ENCODE results near the gene UTP3. TPM values are rescaled to one million over a fixed set of nuclear protein-coding genes. Genes with fewer than 3 reads are reported as not detected.
"Not testable (repeated sequence)": the region's sequence is repeated elsewhere in the genome, so short reads cannot be mapped to it uniquely, and the experiment has no call there.

The UTP3 gene
- total and polyA plus RNA-seq, 7 experiments from 2014 or later = 11.3 to 44.9 (median 23.2) TPM

DNA sequence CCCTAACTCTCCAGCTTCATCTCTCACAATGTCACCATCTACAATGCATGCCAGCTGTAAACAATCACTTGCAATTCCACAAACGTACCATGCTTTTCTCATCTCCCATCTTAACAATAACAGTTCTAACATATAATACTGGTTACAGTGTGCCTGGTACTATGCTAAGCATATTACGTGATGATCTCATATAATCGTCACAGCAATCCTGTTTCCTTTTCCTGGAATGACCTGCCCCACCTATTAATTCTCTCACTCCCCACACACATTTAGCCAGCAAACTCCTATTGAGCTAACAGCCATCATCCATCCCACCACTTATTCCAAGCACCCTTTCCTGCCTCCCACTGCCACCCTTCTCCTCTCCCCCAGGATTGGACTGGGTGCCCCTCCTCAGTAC lies 29.9 kb upstream of the UTP3 start:
- DNase-seq = no peak
- Histone ChIP-seq H3K4me1 (ENCODE audit: control insufficient read depth in 2 of 2, insufficient read depth in 2 of 2, low read length in 2 of 2) (no peaks in the 10 kb centered on the region), H3K27me3 (ENCODE audit: control insufficient read depth in 2 of 2, insufficient read depth in 2 of 2, low read length in 2 of 2) (no peaks in the 10 kb centered on the region), H3K36me3 (ENCODE audit: control insufficient read depth in 2 of 3, insufficient read depth in 3 of 3, low read length in 3 of 3) (no peaks in the 10 kb centered on the region), H3K4me3 (ENCODE audit: low read length) (no peak overlapping the region), H3K9me3 (ENCODE audit: control insufficient read depth in 2 of 3, low read length in 3 of 3) (no peaks in the 10 kb centered on the region), H3K27ac (ENCODE audit: low read depth, low read length) (no peak overlapping the region)
- Mint-ChIP-seq H3K9me3 (no peaks in the 10 kb centered on the region), H3K27me3 (peaks cover 0 to 31% (median 6%) of the 10 kb centered on the region in 5 donors), H3K4me1 (peaks cover 0 to 9% (median 5%) of the 10 kb centered on the region in 7 donors), H3K4me3 (no peak overlapping the region), H3K27ac (no peak overlapping the region), H3K36me3 (no peaks in the 10 kb centered on the region)
- intact Hi-C loops (cut with micrococcal nuclease) = no loop called here
- ChIA-PET CTCF (interaction anchor here (0.6 kb wide), 1 partner anchor 10 kb away, joined by 3 read pairs; no protein-coding TSS in a partner anchor), POLR2A (no interaction called here)
- ATAC-seq = no peak

DNA sequence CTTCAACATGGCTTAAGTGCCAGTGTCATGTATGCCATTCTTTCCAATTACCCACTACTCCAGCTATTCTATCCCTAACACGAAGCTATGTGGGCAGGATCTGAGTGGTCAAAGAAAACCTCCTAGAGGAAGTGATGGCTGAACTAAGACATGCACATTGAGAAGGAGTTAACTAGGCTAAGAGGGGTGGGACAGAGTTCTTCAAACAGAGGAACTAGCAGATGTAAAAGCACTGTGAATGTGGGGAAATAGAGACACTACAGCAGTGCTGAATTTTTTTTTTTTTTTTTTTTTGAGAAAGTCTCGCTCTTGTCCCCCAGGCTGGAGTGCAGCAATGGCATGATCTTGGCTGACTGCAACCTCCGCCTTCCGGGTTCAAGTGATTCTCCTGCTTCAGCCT lies 28.2 kb upstream of the UTP3 start:
- Histone ChIP-seq H3K9me3 (ENCODE audit: control insufficient read depth in 2 of 3, low read length in 3 of 3) (no peaks in the 10 kb centered on the region), H3K27me3 (ENCODE audit: control insufficient read depth in 2 of 2, insufficient read depth in 2 of 2, low read length in 2 of 2) (no peaks in the 10 kb centered on the region), H3K36me3 (ENCODE audit: control insufficient read depth in 2 of 3, insufficient read depth in 3 of 3, low read length in 3 of 3) (no peaks in the 10 kb centered on the region), H3K4me3 (ENCODE audit: low read length) (no peak overlapping the region), H3K4me1 (ENCODE audit: control insufficient read depth in 2 of 2, insufficient read depth in 2 of 2, low read length in 2 of 2) (no peaks in the 10 kb centered on the region), H3K27ac (ENCODE audit: low read depth, low read length) (no peak overlapping the region)
- Mint-ChIP-seq H3K4me1 (peaks cover 0 to 9% (median 5%) of the 10 kb centered on the region in 7 donors), H3K36me3 (no peaks in the 10 kb centered on the region), H3K4me3 (no peak overlapping the region), H3K27ac (no peak overlapping the region), H3K9me3 (no peaks in the 10 kb centered on the region), H3K27me3 (peaks cover 0 to 20% (median 6%) of the 10 kb centered on the region in 5 donors)
- intact Hi-C loops (cut with micrococcal nuclease) = no loop called here
- DNase-seq = no peak
- no peak for ATAC-seq
- ChIA-PET POLR2A (no interaction called here), CTCF (no interaction called here)

DNA sequence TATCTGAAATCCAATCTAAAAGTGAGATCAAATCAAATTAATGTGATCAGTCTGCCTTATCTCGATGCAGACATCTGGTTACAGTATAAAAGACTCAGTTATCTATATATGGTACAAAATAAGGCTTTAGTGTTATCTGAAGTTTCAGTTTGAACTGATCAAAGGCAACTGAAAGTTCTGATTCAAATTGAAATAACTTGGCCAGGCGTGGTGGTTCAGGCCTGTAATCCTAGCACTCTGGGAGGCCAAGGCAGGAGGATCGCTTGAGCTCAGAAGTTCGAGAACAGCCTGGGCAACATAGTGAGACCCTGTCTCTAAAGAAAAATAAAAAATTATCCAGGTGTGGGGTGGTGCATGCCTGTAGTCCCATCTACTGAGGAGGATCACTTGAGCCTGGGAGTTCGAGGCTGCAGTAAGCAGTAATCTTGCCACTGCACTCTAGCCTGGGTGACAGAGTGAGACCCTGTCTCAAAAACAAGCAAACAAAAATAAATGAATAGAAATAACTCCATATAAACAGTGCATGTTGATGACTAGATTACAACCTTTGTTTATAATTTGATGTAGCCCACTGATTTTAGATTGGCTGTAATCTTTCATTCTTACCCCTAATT lies 26.9 kb upstream of the UTP3 start:
- H3K27me3 ChIP-seq (ENCODE audit: control insufficient read depth in 2 of 2, insufficient read depth in 2 of 2, low read length in 2 of 2); H3K4me3 Mint-ChIP-seq; DNase-seq; H3K4me1 Mint-ChIP-seq; H3K9me3 ChIP-seq (ENCODE audit: control insufficient read depth in 2 of 3, low read length in 3 of 3); intact Hi-C loops (cut with micrococcal nuclease); H3K36me3 Mint-ChIP-seq; H3K36me3 ChIP-seq (ENCODE audit: control insufficient read depth in 2 of 3, insufficient read depth in 3 of 3, low read length in 3 of 3); H3K9me3 Mint-ChIP-seq; H3K27ac ChIP-seq (ENCODE audit: low read depth, low read length); H3K4me3 ChIP-seq (ENCODE audit: low read length); POLR2A ChIA-PET; H3K4me1 ChIP-seq (ENCODE audit: control insufficient read depth in 2 of 2, insufficient read depth in 2 of 2, low read length in 2 of 2); ATAC-seq: not testable (repeated sequence)
- CTCF ChIA-PET = interaction anchor here (1.4 kb wide), 1 partner anchor 9 kb away, joined by 3 read pairs; no protein-coding TSS in a partner anchor
- Mint-ChIP-seq H3K27me3 (peaks cover 0 to 22% (median 6%) of the 10 kb centered on the region in 5 donors), H3K27ac (peak overlapping the region in 1 of 9 donors; percentile 36)

DNA sequence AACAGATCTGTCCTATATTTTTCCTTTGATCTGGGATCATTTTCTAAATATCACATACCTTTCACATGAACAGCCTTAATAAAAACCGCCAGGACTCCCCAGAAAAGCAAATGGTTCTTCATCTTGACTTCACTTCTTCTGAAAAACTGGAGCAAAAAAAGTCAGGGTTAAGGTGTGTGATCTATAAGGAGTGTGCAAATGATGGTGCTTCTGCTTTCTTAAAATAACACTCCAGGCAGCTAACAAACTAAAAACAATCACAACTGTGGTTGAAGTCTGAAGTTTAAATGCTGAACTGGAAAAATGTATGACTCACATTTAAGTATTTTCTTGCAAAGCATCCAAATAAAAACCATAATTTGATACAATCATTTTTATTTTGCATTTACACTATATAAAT lies 22.0 kb upstream of the UTP3 start, which contains the start of gene JCHAIN:
Gene JCHAIN (minus strand): TSS at position 140 of the 400 bp plus-strand sequence. CDS start 18 bp downstream, at position 122.
- H3K27ac Mint-ChIP-seq = no peak within 1 kb of the TSS
- CTCF ChIA-PET = interaction anchor here (1.0 kb wide), 1 partner anchor 12 kb away, joined by 3 read pairs; no protein-coding TSS in a partner anchor

DNA sequence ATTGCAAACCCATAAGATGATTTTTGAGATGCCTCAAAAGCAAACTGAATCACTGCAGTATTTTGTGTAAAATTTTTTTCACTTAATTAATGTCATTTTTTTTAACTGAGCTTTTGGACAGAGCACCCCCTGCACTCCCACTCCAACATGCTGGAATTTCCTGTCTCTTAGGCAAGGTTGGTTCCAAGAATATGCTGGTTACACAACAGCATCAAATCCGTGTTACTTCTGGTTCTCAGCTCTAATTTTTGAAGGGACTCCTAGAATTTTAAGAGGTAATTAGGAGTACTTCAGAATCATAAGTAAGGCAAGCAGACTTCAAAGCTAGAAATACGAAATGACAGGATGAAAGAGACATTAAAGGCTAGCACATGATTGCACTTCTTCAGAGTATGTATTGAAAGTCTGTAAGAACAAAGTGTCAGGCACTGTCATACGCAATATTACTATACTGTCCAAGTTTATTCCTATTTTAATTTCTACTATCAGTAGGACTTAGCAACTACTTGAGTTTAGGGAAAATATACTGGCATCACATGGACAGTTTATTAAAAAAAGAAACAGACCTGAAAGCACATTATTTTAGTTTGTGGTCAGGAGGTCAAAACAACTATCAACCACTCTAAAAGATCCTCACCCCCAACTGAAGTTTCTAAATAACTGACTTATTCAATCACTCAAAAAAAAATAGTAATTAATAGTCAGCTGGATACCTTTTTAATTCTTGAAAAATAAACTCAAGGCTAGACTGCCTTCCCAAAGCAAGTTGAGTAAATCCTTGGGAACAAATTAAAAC lies 20.4 kb upstream of the UTP3 start:
- CTCF ChIA-PET = interaction anchor here (0.6 to 1.1 kb wide), 3 partner anchors 10 to 256 kb away, joined by 3 read pairs; no protein-coding TSS in a partner anchor

More for the DNA sequence above, 22.0 kb upstream of the UTP3 start, which contains the start of gene JCHAIN:
- H3K27me3 Mint-ChIP-seq = peaks cover 0 to 27% (median 4%) of the 10 kb centered on the region in 5 donors
- H3K4me1 Mint-ChIP-seq = peaks cover 0 to 10% (median 0%) of the 10 kb centered on the region in 7 donors
- no peaks in the 10 kb centered on the region for H3K9me3 ChIP-seq (ENCODE audit: control insufficient read depth in 2 of 3, low read length in 3 of 3)
- no peaks in the 10 kb centered on the region for H3K36me3 ChIP-seq (ENCODE audit: control insufficient read depth in 2 of 3, insufficient read depth in 3 of 3, low read length in 3 of 3)
- H3K9me3 Mint-ChIP-seq = peaks cover 0 to 1% (median 0%) of the 10 kb centered on the region in 11 donors
- H3K27ac ChIP-seq (ENCODE audit: low read depth, low read length) = no peak within 1 kb of the TSS
- H3K4me3 ChIP-seq (ENCODE audit: low read length) = no peak within 1 kb of the TSS
- H3K36me3 Mint-ChIP-seq = no peaks in the 10 kb centered on the region
- H3K27me3 ChIP-seq (ENCODE audit: control insufficient read depth in 2 of 2, insufficient read depth in 2 of 2, low read length in 2 of 2) = no peaks in the 10 kb centered on the region
- DNase-seq = no peak
- no peak for ATAC-seq
- intact Hi-C loops (cut with micrococcal nuclease) = no loop called here
- POLR2A ChIA-PET = no interaction called here
- H3K4me3 Mint-ChIP-seq = no peak within 1 kb of the TSS
- H3K4me1 ChIP-seq (ENCODE audit: control insufficient read depth in 2 of 2, insufficient read depth in 2 of 2, low read length in 2 of 2) = no peaks in the 10 kb centered on the region

DNA sequence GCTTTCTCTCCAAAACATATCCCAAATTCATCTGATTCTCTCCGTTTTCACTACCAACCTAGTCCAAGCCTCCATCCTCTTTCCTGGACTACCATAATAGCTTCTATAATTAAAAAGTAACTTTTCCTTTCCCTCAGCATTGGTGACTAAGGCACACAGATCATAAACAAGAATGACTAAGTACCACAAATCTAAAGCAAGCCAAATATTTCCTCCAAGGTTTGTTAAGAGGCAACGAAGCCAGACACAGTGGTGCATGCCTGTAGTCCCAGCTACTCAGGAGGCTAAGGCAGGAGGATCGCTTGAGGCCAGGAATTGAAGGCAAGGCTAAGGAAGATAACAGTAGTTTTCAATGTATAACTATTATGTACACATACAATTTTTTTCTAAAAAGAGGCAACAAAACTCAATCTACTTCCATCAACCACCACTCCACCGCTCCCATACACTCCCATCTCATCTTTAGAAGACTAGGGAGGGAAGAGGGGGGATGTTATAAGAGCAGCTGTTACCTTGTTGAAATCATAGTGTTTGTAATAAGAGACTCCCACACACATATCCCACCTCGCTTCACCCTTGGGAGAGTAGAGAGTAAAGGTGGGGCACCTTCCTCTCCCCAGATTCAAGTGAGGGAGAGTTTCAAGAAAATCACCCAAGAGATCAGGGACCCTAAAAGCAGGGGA lies 17.9 kb upstream of the UTP3 start:
- peaks cover 0 to 5% (median 0%) of the 10 kb centered on the region in 7 donors for H3K4me1 Mint-ChIP-seq
- intact Hi-C loops (cut with micrococcal nuclease) = no loop called here
- POLR2A ChIA-PET = interaction anchor here (0.9 kb wide), 1 partner anchor 11 kb away, joined by 3 read pairs; no protein-coding TSS in a partner anchor

More for the DNA sequence above, 20.4 kb upstream of the UTP3 start:
- peaks cover 0 to 1% (median 0%) of the 10 kb centered on the region in 11 donors for H3K9me3 Mint-ChIP-seq
- Histone ChIP-seq H3K27ac (ENCODE audit: low read depth, low read length) (no peak overlapping the region), H3K4me3 (ENCODE audit: low read length) (no peak overlapping the region), H3K9me3 (ENCODE audit: control insufficient read depth in 2 of 3, low read length in 3 of 3) (no peaks in the 10 kb centered on the region), H3K27me3 (ENCODE audit: control insufficient read depth in 2 of 2, insufficient read depth in 2 of 2, low read length in 2 of 2) (no peaks in the 10 kb centered on the region), H3K4me1 (ENCODE audit: control insufficient read depth in 2 of 2, insufficient read depth in 2 of 2, low read length in 2 of 2) (no peaks in the 10 kb centered on the region), H3K36me3 (ENCODE audit: control insufficient read depth in 2 of 3, insufficient read depth in 3 of 3, low read length in 3 of 3) (no peaks in the 10 kb centered on the region)
- no peak overlapping the region for H3K27ac Mint-ChIP-seq
- DNase-seq (no peak), ATAC-seq (no peak)
- H3K4me3 Mint-ChIP-seq = no peak overlapping the region
- H3K27me3 Mint-ChIP-seq = peaks cover 0 to 31% (median 5%) of the 10 kb centered on the region in 5 donors
- POLR2A ChIA-PET = interaction anchor here (1.5 kb wide), 1 partner anchor 21 kb away, joined by 3 read pairs; the partner anchor contains the start of gene UTP3
- H3K36me3 Mint-ChIP-seq = no peaks in the 10 kb centered on the region
- peaks cover 0 to 5% (median 0%) of the 10 kb centered on the region in 7 donors for H3K4me1 Mint-ChIP-seq
- intact Hi-C loops (cut with micrococcal nuclease) = no loop called here

More for the DNA sequence above, 17.9 kb upstream of the UTP3 start:
- Histone ChIP-seq H3K9me3 (ENCODE audit: control insufficient read depth in 2 of 3, low read length in 3 of 3) (no peaks in the 10 kb centered on the region), H3K36me3 (ENCODE audit: control insufficient read depth in 2 of 3, insufficient read depth in 3 of 3, low read length in 3 of 3) (no peaks in the 10 kb centered on the region), H3K4me1 (ENCODE audit: control insufficient read depth in 2 of 2, insufficient read depth in 2 of 2, low read length in 2 of 2) (no peaks in the 10 kb centered on the region), H3K27me3 (ENCODE audit: control insufficient read depth in 2 of 2, insufficient read depth in 2 of 2, low read length in 2 of 2) (no peaks in the 10 kb centered on the region), H3K4me3 (ENCODE audit: low read length) (no peak overlapping the region), H3K27ac (ENCODE audit: low read depth, low read length) (no peak overlapping the region)
- Mint-ChIP-seq H3K27me3 (peaks cover 3 to 41% (median 9%) of the 10 kb centered on the region in 5 donors), H3K36me3 (no peaks in the 10 kb centered on the region), H3K9me3 (peaks cover 0 to 1% (median 0%) of the 10 kb centered on the region in 11 donors), H3K27ac (no peak overlapping the region), H3K4me3 (no peak overlapping the region)
- CTCF ChIA-PET = no interaction called here
- ATAC-seq (no peak), DNase-seq (no peak)

All from naive thymus-derived CD4-positive, alpha-beta T cell (primary cell).